Measurements from ENCODE around the gene SLC16A3.
"Not testable (repeated sequence)": the region's sequence is repeated elsewhere in the genome, so short reads cannot be mapped to it uniquely, and the experiment has no call there.

SLC16A3 gene

GRCh38 chr17:82250868-82251500, 22.1 kb downstream of the SLC16A3 start:
- TF ChIP-seq CTCF (IDR thresholded peaks at IDR 0.05; ENCODE audit: insufficient read depth, low read length) (no peak), GABPA (IDR thresholded peaks at IDR 0.05; ENCODE audit: low read depth) (no peak), POLR2AphosphoS5 (IDR thresholded peaks at IDR 0.05; ENCODE audit: low read depth) (no peak), REST (IDR thresholded peaks at IDR 0.05; ENCODE audit: insufficient replicate concordance, low read depth) (no peak), SPI1 (IDR thresholded peaks at IDR 0.05; ENCODE audit: borderline replicate concordance, low read depth) (no peak)
- no peak overlapping the region for H3K27ac ChIP-seq (replicated peaks)
- no peak for DNase-seq (ENCODE audit: low read depth in 1 of 2, low spot score in 1 of 2)
- H3K4me3 ChIP-seq (replicated peaks; ENCODE audit: insufficient read depth, low read length) = no peak overlapping the region
- no peaks in the 10 kb centered on the region for H3K27me3 ChIP-seq (ENCODE audit: insufficient read depth, poor library complexity, severe bottlenecking)

- no peak for DNase-seq (ENCODE audit: low read depth in 1 of 2, low spot score in 1 of 2)
- Histone ChIP-seq H3K27me3 (ENCODE audit: insufficient read depth, poor library complexity, severe bottlenecking) (no peaks in the 10 kb centered on the region), H3K27ac (replicated peaks) (no peak overlapping the region), H3K4me3 (replicated peaks; ENCODE audit: insufficient read depth, low read length) (no peak overlapping the region)
- TF ChIP-seq REST (IDR thresholded peaks at IDR 0.05; ENCODE audit: insufficient replicate concordance, low read depth) (no peak), CTCF (IDR thresholded peaks at IDR 0.05; ENCODE audit: insufficient read depth, low read length) (no peak), SPI1 (IDR thresholded peaks at IDR 0.05; ENCODE audit: borderline replicate concordance, low read depth) (no peak), GABPA (IDR thresholded peaks at IDR 0.05; ENCODE audit: low read depth) (no peak), POLR2AphosphoS5 (IDR thresholded peaks at IDR 0.05; ENCODE audit: low read depth) (no peak; the same call in 1 of the 2 replicates)
Observed at GRCh38 chr17:82252511-82253178, 23.8 kb downstream of the SLC16A3 start.

GRCh38 chr17:82253179-82253544, 24.3 kb downstream of the SLC16A3 start:
- TF ChIP-seq POLR2AphosphoS5 (IDR thresholded peaks at IDR 0.05; ENCODE audit: low read depth) = no peak

GRCh38 chr17:82254096-82254495, 25.3 kb downstream of the SLC16A3 start:
- H3K27ac ChIP-seq (replicated peaks); H3K4me3 ChIP-seq (replicated peaks; ENCODE audit: insufficient read depth, low read length); H3K27me3 ChIP-seq (ENCODE audit: insufficient read depth, poor library complexity, severe bottlenecking); DNase-seq (ENCODE audit: low read depth in 1 of 2, low spot score in 1 of 2): not testable (repeated sequence)

More at GRCh38 chr17:82253179-82253544, 24.3 kb downstream of the SLC16A3 start:
- Histone ChIP-seq H3K4me3 (replicated peaks; ENCODE audit: insufficient read depth, low read length) (no peak overlapping the region), H3K27me3 (ENCODE audit: insufficient read depth, poor library complexity, severe bottlenecking) (no peaks in the 10 kb centered on the region), H3K27ac (replicated peaks) (no peak overlapping the region)
- DNase-seq (ENCODE audit: low read depth in 1 of 2, low spot score in 1 of 2) = no peak

DNA sequence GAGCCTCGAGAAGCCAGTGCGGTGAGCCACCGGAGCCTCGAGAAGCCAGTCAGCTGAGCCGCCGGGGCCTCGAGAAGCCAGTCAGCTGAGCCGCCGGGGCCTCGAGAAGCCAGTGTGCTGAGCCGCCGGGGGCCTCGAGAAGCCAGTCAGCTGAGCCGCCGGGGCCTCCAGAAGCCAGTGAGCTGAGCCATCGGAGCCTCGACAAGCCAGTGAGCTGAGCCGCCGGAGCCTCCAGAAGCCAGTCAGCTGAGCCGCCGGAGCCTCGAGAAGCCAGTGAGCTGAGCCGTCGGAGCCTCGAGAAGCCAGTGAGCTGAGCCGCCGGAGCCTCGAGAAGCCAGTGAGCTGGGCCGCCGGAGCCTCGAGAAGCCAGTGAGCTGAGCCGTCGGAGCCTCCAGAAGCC, 25.9 kb downstream of the SLC16A3 start:
- not testable (repeated sequence) for DNase-seq (ENCODE audit: low read depth in 1 of 2, low spot score in 1 of 2); H3K27me3 ChIP-seq (ENCODE audit: insufficient read depth, poor library complexity, severe bottlenecking); H3K4me3 ChIP-seq (replicated peaks; ENCODE audit: insufficient read depth, low read length); H3K27ac ChIP-seq (replicated peaks)

Measured in HL-60 (cell line).